ENCODE data around the gene WAPL. TPM values are rescaled to one million over a fixed set of nuclear protein-coding genes. Genes with fewer than 3 reads are reported as not detected.

Gene WAPL
- total RNA-seq, 2 experiments from 2014 or later, result 51.1 to 75.7 TPM

DNA sequence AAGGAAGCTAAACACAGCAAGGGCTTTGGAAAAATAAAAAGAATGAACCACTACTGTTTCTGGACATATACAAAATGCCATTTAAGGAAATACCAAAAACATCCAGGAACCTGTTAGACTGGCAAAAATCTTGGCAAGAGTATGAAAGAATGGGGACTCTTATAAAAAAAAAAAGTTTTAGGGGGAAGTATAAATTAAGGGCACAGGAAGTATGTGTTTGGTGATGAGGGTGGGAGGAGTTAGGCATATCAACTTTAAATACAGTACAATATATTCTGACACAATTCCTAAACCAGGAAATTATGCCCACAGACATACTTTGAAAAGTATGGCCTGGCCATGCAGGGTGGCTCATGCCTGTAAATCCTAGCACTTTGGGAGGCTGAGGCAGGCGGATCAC is 74.2 kb downstream of the WAPL start:
- POLR2A ChIA-PET, result interaction anchor here (0.9 to 1.5 kb wide), 2 partner anchors 12 to 47 kb away, joined by 4 read pairs; no protein-coding TSS in a partner anchor
- no peaks in the 10 kb centered on the region for H4K20me1 ChIP-seq (ENCODE audit: insufficient read depth, low read length)
- H3K36me3 ChIP-seq (ENCODE audit: insufficient read depth, low read length), result peaks cover 100% of the 10 kb centered on the region
- CTCF ChIA-PET (ENCODE audit: unreplicated experiment), result interaction anchor here (1.5 kb wide), 1 partner anchor 34 kb away, joined by 3 read pairs; no protein-coding TSS in a partner anchor
- no peaks in the 10 kb centered on the region for H3K9me2 ChIP-seq (ENCODE audit: insufficient read depth, low read length)
- H3K4me1 ChIP-seq (ENCODE audit: insufficient read depth, low read length, poor library complexity, severe bottlenecking), result peaks cover 49% of the 10 kb centered on the region
- no peak overlapping the region for H3K4me2 ChIP-seq (ENCODE audit: low read length)
- DNase-seq (ENCODE audit: low spot score), result no peak
- intact Hi-C loops (cut with micrococcal nuclease; ENCODE audit: unreplicated experiment), result no loop called here
- H3K4me3 ChIP-seq (ENCODE audit: low read depth, low read length, poor library complexity, severe bottlenecking), result no peak overlapping the region
- BruUV-seq (replicated peaks), result no TSS peak
- peak overlapping the region; percentile 36 for H3K27ac ChIP-seq (ENCODE audit: low read depth, low read length, poor library complexity, severe bottlenecking)
- no peaks in the 10 kb centered on the region for H3K9me3 ChIP-seq (ENCODE audit: low read length)
- H2AFZ ChIP-seq (ENCODE audit: low read length), result no peak overlapping the region
- no peak for TF ChIP-seq EZH2phosphoT487 (IDR thresholded peaks at IDR 0.05; ENCODE audit: borderline replicate concordance, low read depth, low read length)
- no peak for TF ChIP-seq CTCF (conservative IDR thresholded peaks at IDR 0.05; ENCODE audit: low read length)
- H3K79me2 ChIP-seq (ENCODE audit: insufficient read depth, low read depth, low read length), result peaks cover 25% of the 10 kb centered on the region; the same call in 1 of the 2 replicates

DNA sequence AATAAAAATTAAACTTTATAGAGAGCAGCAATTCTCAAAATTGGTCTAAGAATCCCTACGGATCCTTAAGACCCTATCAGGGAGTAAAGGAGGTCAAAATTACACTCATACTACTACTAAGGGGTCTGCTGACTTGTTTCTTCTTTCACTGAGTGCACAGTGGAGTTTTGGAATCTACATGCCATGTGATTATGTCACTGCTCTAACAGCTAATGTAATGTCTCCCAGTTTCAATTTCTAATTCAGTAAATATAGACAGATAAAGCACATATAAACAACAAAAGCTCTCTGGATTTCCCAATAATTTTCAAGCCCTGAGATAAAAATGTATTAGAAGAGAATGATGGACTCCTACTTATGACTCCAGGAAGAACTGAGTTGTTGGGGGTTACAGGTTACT is 74.6 kb downstream of the WAPL start:
- no peak overlapping the region for H3K4me2 ChIP-seq (ENCODE audit: low read length)
- no peak overlapping the region for H3K4me3 ChIP-seq (ENCODE audit: low read depth, low read length, poor library complexity, severe bottlenecking)
- no peaks in the 10 kb centered on the region for H4K20me1 ChIP-seq (ENCODE audit: insufficient read depth, low read length)
- BruUV-seq (replicated peaks), result no TSS peak
- H3K9me3 ChIP-seq (ENCODE audit: low read length), result no peaks in the 10 kb centered on the region
- TF ChIP-seq EZH2phosphoT487 (IDR thresholded peaks at IDR 0.05; ENCODE audit: borderline replicate concordance, low read depth, low read length) (no peak), CTCF (conservative IDR thresholded peaks at IDR 0.05; ENCODE audit: low read length) (no peak)
- H3K79me2 ChIP-seq (ENCODE audit: insufficient read depth, low read depth, low read length), result peaks cover 25% of the 10 kb centered on the region; the same call in 1 of the 2 replicates
- CTCF ChIA-PET (ENCODE audit: unreplicated experiment), result no interaction called here
- POLR2A ChIA-PET, result interaction anchor here (0.9 to 1.5 kb wide), 2 partner anchors 13 to 47 kb away, joined by 4 read pairs; no protein-coding TSS in a partner anchor
- intact Hi-C loops (cut with micrococcal nuclease; ENCODE audit: unreplicated experiment), result no loop called here
- no peaks in the 10 kb centered on the region for H3K9me2 ChIP-seq (ENCODE audit: insufficient read depth, low read length)
- no peak for DNase-seq (ENCODE audit: low spot score)
- no peak overlapping the region for H2AFZ ChIP-seq (ENCODE audit: low read length)
- peaks cover 100% of the 10 kb centered on the region for H3K36me3 ChIP-seq (ENCODE audit: insufficient read depth, low read length)
- peaks cover 45% of the 10 kb centered on the region for H3K4me1 ChIP-seq (ENCODE audit: insufficient read depth, low read length, poor library complexity, severe bottlenecking)
- peak overlapping the region; percentile 36 for H3K27ac ChIP-seq (ENCODE audit: low read depth, low read length, poor library complexity, severe bottlenecking)

DNA sequence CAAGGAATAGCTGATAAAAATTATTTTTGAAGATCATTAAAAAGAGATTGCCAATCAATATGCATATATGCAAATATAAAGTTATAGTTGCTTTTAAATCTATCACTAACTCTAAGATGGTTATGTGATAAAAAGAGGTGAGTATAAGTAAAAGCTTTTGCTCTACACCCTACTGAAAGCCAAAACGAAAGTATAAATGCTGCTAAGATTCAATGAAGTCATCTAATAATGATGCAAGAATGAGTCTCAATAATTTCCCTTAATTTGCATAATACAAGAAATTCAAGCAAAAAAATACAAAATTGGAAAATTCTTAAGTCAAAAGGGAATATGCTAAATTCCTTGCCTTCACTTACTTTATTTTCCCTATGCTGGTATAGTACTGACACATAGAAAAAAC is 75.2 kb downstream of the WAPL start:
- Histone ChIP-seq H3K27ac (ENCODE audit: low read depth, low read length, poor library complexity, severe bottlenecking) (no peak overlapping the region), H3K79me2 (ENCODE audit: insufficient read depth, low read depth, low read length) (peaks cover 25% of the 10 kb centered on the region; the same call in 1 of the 2 replicates), H3K4me3 (ENCODE audit: low read depth, low read length, poor library complexity, severe bottlenecking) (no peak overlapping the region), H4K20me1 (ENCODE audit: insufficient read depth, low read length) (no peaks in the 10 kb centered on the region), H3K4me1 (ENCODE audit: insufficient read depth, low read length, poor library complexity, severe bottlenecking) (peaks cover 39% of the 10 kb centered on the region), H3K9me2 (ENCODE audit: insufficient read depth, low read length) (no peaks in the 10 kb centered on the region), H3K9me3 (ENCODE audit: low read length) (no peaks in the 10 kb centered on the region), H3K36me3 (ENCODE audit: insufficient read depth, low read length) (peaks cover 100% of the 10 kb centered on the region), H3K4me2 (ENCODE audit: low read length) (no peak overlapping the region), H2AFZ (ENCODE audit: low read length) (no peak overlapping the region)
- TF ChIP-seq CTCF (conservative IDR thresholded peaks at IDR 0.05; ENCODE audit: low read length), result no peak
- no peak for TF ChIP-seq EZH2phosphoT487 (IDR thresholded peaks at IDR 0.05; ENCODE audit: borderline replicate concordance, low read depth, low read length)
- intact Hi-C loops (cut with micrococcal nuclease; ENCODE audit: unreplicated experiment), result no loop called here
- no TSS peak for BruUV-seq (replicated peaks)
- ChIA-PET POLR2A (interaction anchor here (1.1 kb wide), 1 partner anchor 57 kb away, joined by 3 read pairs; no protein-coding TSS in a partner anchor), CTCF (ENCODE audit: unreplicated experiment) (no interaction called here)
- DNase-seq (ENCODE audit: low spot score), result no peak
